IMR-90 (cell line): Measurements from ENCODE around the gene PTH2.

Experiments
- MAFK ChIP-seq: IDR thresholded peaks from 2 replicates; pipeline ENCODE4 v1.6.1; 2012; ENCODE audit warnings: low read depth, low read length, improper control_type of control experiment
- MAZ ChIP-seq: IDR thresholded peaks from 2 replicates; pipeline ENCODE4 v1.6.1; 2012; ENCODE audit warnings: low read depth, mild to moderate bottlenecking, low read length, improper control_type of control experiment, moderate library complexity, borderline replicate concordance
- MXI1 ChIP-seq: IDR thresholded peaks from 2 replicates; pipeline ENCODE4 v1.6.1; 2012; ENCODE audit warnings: low read depth, mild to moderate bottlenecking, low read length, moderate library complexity, borderline replicate concordance
- POLR2A ChIP-seq: IDR thresholded peaks from 2 replicates; pipeline ENCODE4 v1.6.1; 2012; ENCODE audit warnings: mild to moderate bottlenecking, low read depth, low read length
- RAD21 ChIP-seq: IDR thresholded peaks from 2 replicates; pipeline ENCODE4 v1.6.1; 2012; ENCODE audit warnings: low read length, improper control_type of control experiment
- RFX5 ChIP-seq: IDR thresholded peaks from 2 replicates; pipeline ENCODE4 v1.8.0; 2012; ENCODE audit warnings: low read depth, mild to moderate bottlenecking, low read length, moderate library complexity
- TF ChIP-seq, protein P1 (sequence below): conservative IDR thresholded peaks from 2 replicates; pipeline ENCODE4 v1.5.1; 2012; ENCODE audit warnings: mild to moderate bottlenecking, low read depth, low read length, improper control_type of control experiment
- TF ChIP-seq, protein P2 (sequence below): fragments of 150-350 bp; IDR thresholded peaks from 2 replicates; pipeline ENCODE4 v1.6.1; 2016; ENCODE audit warnings: low read depth, mild to moderate bottlenecking, low read length, moderate library complexity, borderline replicate concordance
- TF ChIP-seq, protein P3 (sequence below): fragments of 150-350 bp; IDR thresholded peaks from 2 replicates; pipeline ENCODE4 v1.6.1; 2017; ENCODE audit warnings: mild to moderate bottlenecking, antibody characterized with exemption, low read length, low read depth

DNA sequence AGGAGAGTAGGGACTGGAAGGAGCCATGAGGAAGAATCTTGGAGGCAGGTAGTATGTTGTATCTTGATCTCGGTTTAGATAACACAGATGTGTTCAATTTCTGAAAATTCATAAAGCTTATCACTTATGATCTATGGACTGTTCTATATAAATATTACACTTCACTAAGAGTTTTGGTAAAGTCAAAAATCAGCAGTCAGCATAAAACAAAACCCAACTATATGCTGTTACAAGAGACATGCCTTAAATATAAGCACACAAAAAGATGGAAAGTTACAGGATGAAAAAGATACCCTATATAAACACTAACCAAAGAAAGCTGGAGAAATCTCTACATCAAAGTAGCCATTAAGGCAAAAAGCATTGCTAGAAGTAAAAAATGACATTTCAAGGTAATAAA is 39.6 kb downstream of the PTH2 start:
- TF ChIP-seq, protein P1, sequence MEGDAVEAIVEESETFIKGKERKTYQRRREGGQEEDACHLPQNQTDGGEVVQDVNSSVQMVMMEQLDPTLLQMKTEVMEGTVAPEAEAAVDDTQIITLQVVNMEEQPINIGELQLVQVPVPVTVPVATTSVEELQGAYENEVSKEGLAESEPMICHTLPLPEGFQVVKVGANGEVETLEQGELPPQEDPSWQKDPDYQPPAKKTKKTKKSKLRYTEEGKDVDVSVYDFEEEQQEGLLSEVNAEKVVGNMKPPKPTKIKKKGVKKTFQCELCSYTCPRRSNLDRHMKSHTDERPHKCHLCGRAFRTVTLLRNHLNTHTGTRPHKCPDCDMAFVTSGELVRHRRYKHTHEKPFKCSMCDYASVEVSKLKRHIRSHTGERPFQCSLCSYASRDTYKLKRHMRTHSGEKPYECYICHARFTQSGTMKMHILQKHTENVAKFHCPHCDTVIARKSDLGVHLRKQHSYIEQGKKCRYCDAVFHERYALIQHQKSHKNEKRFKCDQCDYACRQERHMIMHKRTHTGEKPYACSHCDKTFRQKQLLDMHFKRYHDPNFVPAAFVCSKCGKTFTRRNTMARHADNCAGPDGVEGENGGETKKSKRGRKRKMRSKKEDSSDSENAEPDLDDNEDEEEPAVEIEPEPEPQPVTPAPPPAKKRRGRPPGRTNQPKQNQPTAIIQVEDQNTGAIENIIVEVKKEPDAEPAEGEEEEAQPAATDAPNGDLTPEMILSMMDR = no peak
- TF ChIP-seq POLR2A = no peak
- TF ChIP-seq MAZ = no peak
- no peak for TF ChIP-seq RFX5
- TF ChIP-seq, protein P2, sequence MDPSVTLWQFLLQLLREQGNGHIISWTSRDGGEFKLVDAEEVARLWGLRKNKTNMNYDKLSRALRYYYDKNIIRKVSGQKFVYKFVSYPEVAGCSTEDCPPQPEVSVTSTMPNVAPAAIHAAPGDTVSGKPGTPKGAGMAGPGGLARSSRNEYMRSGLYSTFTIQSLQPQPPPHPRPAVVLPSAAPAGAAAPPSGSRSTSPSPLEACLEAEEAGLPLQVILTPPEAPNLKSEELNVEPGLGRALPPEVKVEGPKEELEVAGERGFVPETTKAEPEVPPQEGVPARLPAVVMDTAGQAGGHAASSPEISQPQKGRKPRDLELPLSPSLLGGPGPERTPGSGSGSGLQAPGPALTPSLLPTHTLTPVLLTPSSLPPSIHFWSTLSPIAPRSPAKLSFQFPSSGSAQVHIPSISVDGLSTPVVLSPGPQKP = no peak
- TF ChIP-seq MAFK = peak; percentile 85
- TF ChIP-seq RAD21 = no peak
- TF ChIP-seq MXI1 = no peak
- TF ChIP-seq, protein P3, sequence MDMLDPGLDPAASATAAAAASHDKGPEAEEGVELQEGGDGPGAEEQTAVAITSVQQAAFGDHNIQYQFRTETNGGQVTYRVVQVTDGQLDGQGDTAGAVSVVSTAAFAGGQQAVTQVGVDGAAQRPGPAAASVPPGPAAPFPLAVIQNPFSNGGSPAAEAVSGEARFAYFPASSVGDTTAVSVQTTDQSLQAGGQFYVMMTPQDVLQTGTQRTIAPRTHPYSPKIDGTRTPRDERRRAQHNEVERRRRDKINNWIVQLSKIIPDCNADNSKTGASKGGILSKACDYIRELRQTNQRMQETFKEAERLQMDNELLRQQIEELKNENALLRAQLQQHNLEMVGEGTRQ = no peak
